ENCODE data around the gene FN3K. TPM values are rescaled to one million over a fixed set of nuclear protein-coding genes. Genes with fewer than 3 reads are reported as not detected.
A peak's percentile ranks its signal among the peaks of the same experiment; 100 is the strongest.

FN3K gene
- total RNA-seq, 1 experiment from 2014 or later, result 28.3 TPM

DNA sequence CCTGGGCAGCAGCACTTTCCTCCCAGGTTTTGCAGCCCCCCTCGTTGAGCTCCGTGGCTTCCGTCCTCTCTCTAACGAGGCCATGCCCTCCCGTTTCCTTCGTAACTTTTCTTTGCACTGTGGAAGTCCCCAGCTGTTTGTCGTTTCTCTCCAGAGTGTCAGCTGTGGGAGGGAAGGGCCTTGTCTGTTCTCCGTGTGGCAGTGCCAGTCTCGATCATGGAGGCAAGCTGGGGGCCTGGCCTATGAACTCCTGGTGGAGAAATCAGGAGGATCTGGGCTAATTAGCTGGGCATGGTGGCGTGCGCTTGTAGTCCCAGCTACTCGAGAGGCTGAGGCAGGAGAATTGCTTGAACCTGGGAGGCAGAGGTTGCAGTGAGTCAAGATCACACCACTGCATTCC, 44.8 kb downstream of the FN3K start:
- Histone ChIP-seq H3K4me2 (ENCODE audit: insufficient read depth, insufficient read length, low read length) (no peak overlapping the region), H4K91ac (ENCODE audit: insufficient read length, low read depth, low read length) (no peak overlapping the region), H3K27me3 (ENCODE audit: insufficient read depth, low read length) (no peaks in the 10 kb centered on the region), H4K8ac (replicated peaks; ENCODE audit: insufficient read length, low read depth, low read length) (no peak overlapping the region), H3K79me1 (ENCODE audit: insufficient read depth, low read depth, low read length, poor library complexity, severe bottlenecking) (peaks cover 2% of the 10 kb centered on the region), H3K9me3 (ENCODE audit: control insufficient read depth, low read depth, low read length) (no peaks in the 10 kb centered on the region), H3K56ac (ENCODE audit: insufficient read length, low read depth, low read length) (no peak overlapping the region), H4K20me1 (ENCODE audit: control insufficient read depth, insufficient read depth, insufficient read length) (no peaks in the 10 kb centered on the region), H2BK12ac (ENCODE audit: insufficient read length, low read depth, low read length) (no peak overlapping the region), H3K4me1 (ENCODE audit: insufficient read depth, low read length) (no peaks in the 10 kb centered on the region), H3K23ac (ENCODE audit: insufficient read length, low read depth, low read length) (no peak overlapping the region), H2BK20ac (ENCODE audit: low read depth, low read length, poor library complexity, severe bottlenecking) (no peak overlapping the region), H3K18ac (ENCODE audit: insufficient read length, low read depth, low read length) (no peak overlapping the region), H3K79me2 (ENCODE audit: insufficient read depth, low read length) (no peaks in the 10 kb centered on the region; the same call in 1 of the 2 replicates), H3K14ac (ENCODE audit: insufficient read depth, low read length) (no peak overlapping the region), H3K9ac (ENCODE audit: extremely low read depth, insufficient read length, low read length) (no peak overlapping the region), H3K23me2 (ENCODE audit: insufficient read length, low read depth, low read length, poor library complexity, severe bottlenecking) (peaks cover 4% of the 10 kb centered on the region), H4K5ac (ENCODE audit: insufficient read length, low read depth, low read length) (no peak overlapping the region), H2AK5ac (ENCODE audit: insufficient read length, low read length) (no peak overlapping the region), H2AFZ (ENCODE audit: low read length) (no peak overlapping the region), H3T11ph (ENCODE audit: low read length) (no peak overlapping the region), H3K4ac (ENCODE audit: low read depth, low read length) (no peak overlapping the region), H2BK5ac (ENCODE audit: insufficient read length, low read length) (no peak overlapping the region), H3K27ac (ENCODE audit: insufficient read length, low read depth, low read length) (no peak overlapping the region), H2BK15ac (ENCODE audit: low read depth, low read length) (no peak overlapping the region), H2BK120ac (ENCODE audit: low read depth, low read length, poor library complexity, severe bottlenecking) (no peak overlapping the region)
- Mint-ChIP-seq H3K4me1 (peaks cover 5 to 10% of the 10 kb centered on the region in 2 experiments), H3K4me3 (no peak overlapping the region), H3K36me3 (ENCODE audit: insufficient read depth in 1 of 3, low read depth in 3 of 3) (peaks cover 39 to 57% (median 44%) of the 10 kb centered on the region in 3 experiments), H3K27ac (peak overlapping the region in 2 of 3 experiments; percentile 44 to 85; a peak in 2 of 7 replicates), H3K9me3 (peaks cover 0 to 5% of the 10 kb centered on the region in 2 experiments; a peak in 3 of 5 replicates), H3K27me3 (ENCODE audit: low read depth) (no peaks in the 10 kb centered on the region)
- no CpG with 5 or more reads among the region's 12 CpGs for WGBS (ENCODE audit: extremely low coverage, insufficient read length, low lambda C conversion rate)
- DNase-seq, result no peak
- TF ChIP-seq, protein P1, sequence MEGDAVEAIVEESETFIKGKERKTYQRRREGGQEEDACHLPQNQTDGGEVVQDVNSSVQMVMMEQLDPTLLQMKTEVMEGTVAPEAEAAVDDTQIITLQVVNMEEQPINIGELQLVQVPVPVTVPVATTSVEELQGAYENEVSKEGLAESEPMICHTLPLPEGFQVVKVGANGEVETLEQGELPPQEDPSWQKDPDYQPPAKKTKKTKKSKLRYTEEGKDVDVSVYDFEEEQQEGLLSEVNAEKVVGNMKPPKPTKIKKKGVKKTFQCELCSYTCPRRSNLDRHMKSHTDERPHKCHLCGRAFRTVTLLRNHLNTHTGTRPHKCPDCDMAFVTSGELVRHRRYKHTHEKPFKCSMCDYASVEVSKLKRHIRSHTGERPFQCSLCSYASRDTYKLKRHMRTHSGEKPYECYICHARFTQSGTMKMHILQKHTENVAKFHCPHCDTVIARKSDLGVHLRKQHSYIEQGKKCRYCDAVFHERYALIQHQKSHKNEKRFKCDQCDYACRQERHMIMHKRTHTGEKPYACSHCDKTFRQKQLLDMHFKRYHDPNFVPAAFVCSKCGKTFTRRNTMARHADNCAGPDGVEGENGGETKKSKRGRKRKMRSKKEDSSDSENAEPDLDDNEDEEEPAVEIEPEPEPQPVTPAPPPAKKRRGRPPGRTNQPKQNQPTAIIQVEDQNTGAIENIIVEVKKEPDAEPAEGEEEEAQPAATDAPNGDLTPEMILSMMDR (conservative IDR thresholded peaks at IDR 0.05), result no peak

Measured in H9 (cell line).